ENCODE measurements around the gene CELF2.

The CELF2 gene

GRCh38 chr10:11298116-11298515, 280.4 kb downstream of the CELF2 start:
- DNase-seq (ENCODE audit: low read depth in 2 of 2), result no peak

GRCh38 chr10:11299125-11299524, 281.5 kb downstream of the CELF2 start:
- no peak for DNase-seq (ENCODE audit: low read depth in 2 of 2)

GRCh38 chr10:11300026-11300425, 282.4 kb downstream of the CELF2 start:
- DNase-seq (ENCODE audit: low read depth in 2 of 2), result no peak

GRCh38 chr10:11300563-11300962, 282.9 kb downstream of the CELF2 start:
- no peak for DNase-seq (ENCODE audit: low read depth in 2 of 2)

- DNase-seq (ENCODE audit: low read depth in 2 of 2), result no peak
These were observed 284.0 kb downstream of the CELF2 start for GRCh38 chr10:11301571-11302111.

GRCh38 chr10:11302181-11302580, 284.5 kb downstream of the CELF2 start:
- DNase-seq (ENCODE audit: low read depth in 2 of 2), result no peak

GRCh38 chr10:11303361-11304170, 285.9 kb downstream of the CELF2 start:
- DNase-seq (ENCODE audit: low read depth in 2 of 2), result no peak

GRCh38 chr10:11304906-11305585, 287.4 kb downstream of the CELF2 start:
- DNase-seq (ENCODE audit: low read depth in 2 of 2), result no peak

GRCh38 chr10:11305825-11306593, 288.3 kb downstream of the CELF2 start:
- DNase-seq (ENCODE audit: low read depth in 2 of 2), result no peak

- no peak for DNase-seq (ENCODE audit: low read depth in 2 of 2)
These were observed 289.3 kb downstream of the CELF2 start for GRCh38 chr10:11307004-11307403.

- DNase-seq (ENCODE audit: low read depth in 2 of 2), result no peak
These were observed 290.3 kb downstream of the CELF2 start for GRCh38 chr10:11307937-11308336.

- DNase-seq (ENCODE audit: low read depth in 2 of 2), result no peak
These were observed 293.4 kb downstream of the CELF2 start for GRCh38 chr10:11311027-11311426.

GRCh38 chr10:11313463-11313862, 295.8 kb downstream of the CELF2 start:
- no peak for DNase-seq (ENCODE audit: low read depth in 2 of 2)

- DNase-seq (ENCODE audit: low read depth in 2 of 2), result no peak
These were observed 300.4 kb downstream of the CELF2 start for GRCh38 chr10:11317936-11318670.

GRCh38 chr10:11318826-11319598, 301.3 kb downstream of the CELF2 start:
- DNase-seq (ENCODE audit: low read depth in 2 of 2), result no peak

- DNase-seq (ENCODE audit: low read depth in 2 of 2), result no peak
These were observed 302.4 kb downstream of the CELF2 start for GRCh38 chr10:11319990-11320602.

- DNase-seq (ENCODE audit: low read depth in 2 of 2), result no peak
These were observed 303.3 kb downstream of the CELF2 start for GRCh38 chr10:11320809-11321520.

GRCh38 chr10:11322698-11323097, 305.0 kb downstream of the CELF2 start:
- DNase-seq (ENCODE audit: low read depth in 2 of 2), result no peak

GRCh38 chr10:11324761-11325321, 307.2 kb downstream of the CELF2 start:
- DNase-seq (ENCODE audit: low read depth in 2 of 2), result no peak
